Progenitor cell of endocrine pancreas (in vitro differentiated cells): ENCODE results near the gene ZNF804B. TPM values are rescaled to one million over a fixed set of nuclear protein-coding genes. Genes with fewer than 3 reads are reported as not detected.

Experiments
- DNase-seq: peaks from one replicate; pipeline ENCODE4 v3.0.0; 2021; ENCODE audit warnings: low spot score; ENCODE audit not compliant: unreplicated experiment
- H3K27ac Mint-ChIP-seq: 2 replicates; pipeline ENCODE4 v1.8.0; 2021; ENCODE audit warnings: mild to moderate bottlenecking, moderate library complexity, mixed read lengths
- H3K27me3 Mint-ChIP-seq: 2 replicates; pipeline ENCODE4 v1.8.0; 2021; ENCODE audit warnings: mixed read lengths
- H3K36me3 Mint-ChIP-seq: 2 replicates; pipeline ENCODE4 v1.8.0; 2022; ENCODE audit warnings: mixed read lengths; ENCODE audit not compliant: insufficient read depth
- H3K4me1 Mint-ChIP-seq: 2 replicates; pipeline ENCODE4 v1.8.0; 2021; ENCODE audit warnings: low read depth, mixed read lengths
- H3K4me3 Mint-ChIP-seq: 2 replicates; pipeline ENCODE4 v1.8.0; 2021; ENCODE audit warnings: low read depth, mild to moderate bottlenecking, moderate library complexity, mixed read lengths
- H3K9me3 Mint-ChIP-seq: 2 replicates; pipeline ENCODE4 v1.8.0; 2021; ENCODE audit warnings: low read depth, mixed read lengths
- CTCF ChIP-seq: fragments of 200-600 bp; sonication (generic); IDR thresholded peaks from one replicate; pipeline ENCODE4 v1.5.0; 2021; ENCODE audit warnings: antibody characterized with exemption, mild to moderate bottlenecking; ENCODE audit not compliant: unreplicated experiment
- total RNA-seq: library from RNA; stranded (reverse); gene quantifications from 2 replicates; pipeline ENCODE4 v1.2.1, GENCODE V29; 2021

ZNF804B gene
- total RNA-seq, 1 donor from 2014 or later = not detected

GRCh38 chr7:89017695-89018094, 258.2 kb downstream of the ZNF804B start:
- H3K4me1 Mint-ChIP-seq = no peaks in the 10 kb centered on the region
- H3K27me3 Mint-ChIP-seq = no peaks in the 10 kb centered on the region
- H3K9me3 Mint-ChIP-seq = peaks cover 27% of the 10 kb centered on the region
- DNase-seq = no peak
- no peak overlapping the region for H3K4me3 Mint-ChIP-seq
- no peaks in the 10 kb centered on the region for H3K36me3 Mint-ChIP-seq
- TF ChIP-seq CTCF = no peak
- H3K27ac Mint-ChIP-seq = no peak overlapping the region

GRCh38 chr7:89021741-89022140, 262.2 kb downstream of the ZNF804B start:
- H3K4me3 Mint-ChIP-seq = no peak overlapping the region
- no peak overlapping the region for H3K27ac Mint-ChIP-seq
- peaks cover 16% of the 10 kb centered on the region for H3K9me3 Mint-ChIP-seq
- H3K27me3 Mint-ChIP-seq = no peaks in the 10 kb centered on the region
- no peaks in the 10 kb centered on the region for H3K36me3 Mint-ChIP-seq
- H3K4me1 Mint-ChIP-seq = no peaks in the 10 kb centered on the region
- DNase-seq = no peak
- TF ChIP-seq CTCF = no peak

GRCh38 chr7:89023206-89023605, 263.7 kb downstream of the ZNF804B start:
- Mint-ChIP-seq H3K4me3 (no peak overlapping the region), H3K27me3 (no peaks in the 10 kb centered on the region), H3K4me1 (no peaks in the 10 kb centered on the region), H3K36me3 (no peaks in the 10 kb centered on the region), H3K27ac (no peak overlapping the region), H3K9me3 (peaks cover 13% of the 10 kb centered on the region)
- TF ChIP-seq CTCF = no peak
- DNase-seq = no peak

GRCh38 chr7:89023877-89024276, 264.4 kb downstream of the ZNF804B start:
- Mint-ChIP-seq H3K27ac (no peak overlapping the region), H3K36me3 (no peaks in the 10 kb centered on the region), H3K9me3 (peaks cover 8% of the 10 kb centered on the region), H3K4me1 (no peaks in the 10 kb centered on the region), H3K27me3 (no peaks in the 10 kb centered on the region), H3K4me3 (no peak overlapping the region)
- no peak for DNase-seq
- TF ChIP-seq CTCF = no peak

GRCh38 chr7:89027781-89028180, 268.3 kb downstream of the ZNF804B start:
- Mint-ChIP-seq H3K36me3 (no peaks in the 10 kb centered on the region), H3K4me3 (no peak overlapping the region), H3K4me1 (no peaks in the 10 kb centered on the region), H3K27me3 (no peaks in the 10 kb centered on the region), H3K9me3 (no peaks in the 10 kb centered on the region), H3K27ac (no peak overlapping the region)
- DNase-seq = no peak
- no peak for TF ChIP-seq CTCF
